SK-N-SH treated with all-trans-retinoic acid at 6 μM for 48 hours (cell line): ENCODE measurements around the gene EIF4G2.

Source experiments
- ARNTL ChIP-seq: fragments of 450-650 bp; formaldehyde crosslinking; IDR thresholded peaks from 2 replicates; pipeline ENCODE4 v1.5.0; 2020; ENCODE audit warnings: low read depth, mild to moderate bottlenecking, moderate library complexity, borderline replicate concordance
- CSDC2 ChIP-seq: fragments of 250-450 bp; sonication (Bioruptor Pico); IDR thresholded peaks from 2 replicates; pipeline ENCODE4 v1.5.0; 2020; ENCODE audit warnings: mild to moderate bottlenecking, moderate library complexity
- CSRNP3 ChIP-seq: fragments of 250-450 bp; sonication (Bioruptor Pico); IDR thresholded peaks from 2 replicates; pipeline ENCODE4 v1.5.1; 2021; ENCODE audit warnings: mild to moderate bottlenecking, moderate library complexity
- PPARA ChIP-seq: fragments of 250-450 bp; sonication (Bioruptor Pico); IDR thresholded peaks from 2 replicates; pipeline ENCODE4 v1.5.0; 2020; ENCODE audit warnings: mild to moderate bottlenecking, borderline replicate concordance
- RARB ChIP-seq: fragments of 250-450 bp; sonication (Bioruptor Pico); IDR thresholded peaks from 2 replicates; pipeline ENCODE4 v1.8.0; 2021; ENCODE audit warnings: mild to moderate bottlenecking, moderate library complexity
- TCF4 ChIP-seq: fragments of 250-450 bp; sonication (Bioruptor Pico); IDR thresholded peaks from 2 replicates; pipeline ENCODE4 v1.8.0; 2021; ENCODE audit warnings: mild to moderate bottlenecking, moderate library complexity, borderline replicate concordance
- TOX ChIP-seq: fragments of 250-450 bp; sonication (Bioruptor Pico); IDR thresholded peaks from 2 replicates; pipeline ENCODE4 v1.8.0; 2021; ENCODE audit warnings: mild to moderate bottlenecking, moderate library complexity, borderline replicate concordance
- ZFP3 ChIP-seq: fragments of 250-450 bp; sonication (Bioruptor Pico); IDR thresholded peaks from 2 replicates; pipeline ENCODE4 v1.5.0; 2020; ENCODE audit warnings: mild to moderate bottlenecking, moderate library complexity
- ZFP30 ChIP-seq: fragments of 450-650 bp; formaldehyde crosslinking; IDR thresholded peaks from 2 replicates; pipeline ENCODE4 v1.5.0; 2022; ENCODE audit warnings: mild to moderate bottlenecking, moderate library complexity
- ZNF565 ChIP-seq: fragments of 450-650 bp; formaldehyde crosslinking; conservative IDR thresholded peaks from 2 replicates; pipeline ENCODE4 v1.5.0; 2020; ENCODE audit warnings: low read depth, mild to moderate bottlenecking, moderate library complexity
- ZNF70 ChIP-seq: fragments of 450-650 bp; formaldehyde crosslinking; IDR thresholded peaks from 2 replicates; pipeline ENCODE4 v1.5.0; 2020; ENCODE audit warnings: mild to moderate bottlenecking, moderate library complexity
- TF ChIP-seq, protein P1 (sequence below): fragments of 250-450 bp; sonication (Bioruptor Pico); IDR thresholded peaks from 2 replicates; pipeline ENCODE4 v1.8.0; 2020; ENCODE audit warnings: mild to moderate bottlenecking, moderate library complexity, borderline replicate concordance

GRCh38 chr11:10818594-10818993 is 9.9 kb upstream of the EIF4G2 start:
- TF ChIP-seq TCF4 (CRISPR knock-in tag): no peak
- TF ChIP-seq ZFP3 (CRISPR knock-in tag): no peak
- no peak for TF ChIP-seq RARB (CRISPR knock-in tag)
- TF ChIP-seq, protein P1, sequence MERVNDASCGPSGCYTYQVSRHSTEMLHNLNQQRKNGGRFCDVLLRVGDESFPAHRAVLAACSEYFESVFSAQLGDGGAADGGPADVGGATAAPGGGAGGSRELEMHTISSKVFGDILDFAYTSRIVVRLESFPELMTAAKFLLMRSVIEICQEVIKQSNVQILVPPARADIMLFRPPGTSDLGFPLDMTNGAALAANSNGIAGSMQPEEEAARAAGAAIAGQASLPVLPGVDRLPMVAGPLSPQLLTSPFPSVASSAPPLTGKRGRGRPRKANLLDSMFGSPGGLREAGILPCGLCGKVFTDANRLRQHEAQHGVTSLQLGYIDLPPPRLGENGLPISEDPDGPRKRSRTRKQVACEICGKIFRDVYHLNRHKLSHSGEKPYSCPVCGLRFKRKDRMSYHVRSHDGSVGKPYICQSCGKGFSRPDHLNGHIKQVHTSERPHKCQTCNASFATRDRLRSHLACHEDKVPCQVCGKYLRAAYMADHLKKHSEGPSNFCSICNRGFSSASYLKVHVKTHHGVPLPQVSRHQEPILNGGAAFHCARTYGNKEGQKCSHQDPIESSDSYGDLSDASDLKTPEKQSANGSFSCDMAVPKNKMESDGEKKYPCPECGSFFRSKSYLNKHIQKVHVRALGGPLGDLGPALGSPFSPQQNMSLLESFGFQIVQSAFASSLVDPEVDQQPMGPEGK (CRISPR knock-in tag): no peak
- no peak for TF ChIP-seq CSDC2 (CRISPR knock-in tag)
- TF ChIP-seq CSRNP3 (CRISPR knock-in tag): no peak
- TF ChIP-seq ZNF70: no peak
- TF ChIP-seq ARNTL (CRISPR knock-in tag): no peak
- TF ChIP-seq TOX (CRISPR knock-in tag): no peak
- no peak for TF ChIP-seq PPARA
- TF ChIP-seq ZFP30: no peak
- no peak for TF ChIP-seq ZNF565 (CRISPR knock-in tag)
